ENCODE measurements around the gene DGCR6L. TPM values are rescaled to one million over a fixed set of nuclear protein-coding genes. Genes with fewer than 3 reads are reported as not detected.
A peak's percentile ranks its signal among the peaks of the same experiment; 100 is the strongest.
"Not testable (repeated sequence)": the region's sequence is repeated elsewhere in the genome, so short reads cannot be mapped to it uniquely, and the experiment has no call there.

Gene DGCR6L
- total and polyA plus RNA-seq, 2 of the 4 experiments (the other 2 are of a cell fraction), result 65.4 to 80.4 TPM

GRCh38 chr22:20310773-20311172, 9.1 kb downstream of the DGCR6L start:
- H4K5ac ChIP-seq (ENCODE audit: low read depth, low read length); H2AFZ ChIP-seq (replicated peaks; ENCODE audit: low read length, poor library complexity); H3K9me1 ChIP-seq (ENCODE audit: insufficient read depth, low read length); dilution Hi-C loops (cut with HindIII; ENCODE audit: low sequenced_read_pairs, unreplicated experiment); H2AK9ac ChIP-seq (replicated peaks; ENCODE audit: low read depth, low read length, poor library complexity); H2BK15ac ChIP-seq (ENCODE audit: low read depth, low read length); H3K36me3 ChIP-seq (ENCODE audit: control insufficient read depth, insufficient read depth, low read length); H3K4me3 ChIP-seq (ENCODE audit: insufficient read depth, low read depth, low read length); DNase-seq; H4K20me1 ChIP-seq (ENCODE audit: insufficient read depth, low read length); H3K4me2 ChIP-seq (ENCODE audit: low read depth, low read length); H3K27me3 ChIP-seq (ENCODE audit: control insufficient read depth, insufficient read depth, low read length); intact Hi-C loops (cut with micrococcal nuclease); H3K9ac ChIP-seq (ENCODE audit: low read depth, low read length); H2BK20ac ChIP-seq (ENCODE audit: low read depth, low read length); H3K14ac ChIP-seq (replicated peaks; ENCODE audit: low read depth, low read length); H3K56ac ChIP-seq (ENCODE audit: extremely low read depth, insufficient read depth, low read length); H3K9me3 ChIP-seq (ENCODE audit: control insufficient read depth, insufficient read depth, low read length); in situ Hi-C loops (cut with MboI; ENCODE audit: low sequenced_read_pairs); H3K4me1 ChIP-seq (ENCODE audit: control insufficient read depth, insufficient read depth, low read length); BruUV-seq (replicated peaks); CTCF ChIA-PET; H2AK5ac ChIP-seq (ENCODE audit: low read depth, low read length); H3K23ac ChIP-seq (ENCODE audit: low read depth, low read length); H3K79me1 ChIP-seq (ENCODE audit: low read depth in 1 of 2, low read length in 2 of 2): not testable (repeated sequence)
- Histone ChIP-seq H4K91ac (ENCODE audit: insufficient read depth, low read depth, low read length) (0 out of 2 replicates have a peak overlapping the region, but pooled peaks have one; percentile 55), H2BK5ac (ENCODE audit: low read depth, low read length, poor library complexity, severe bottlenecking) (peak overlapping the region; percentile 67), H2BK120ac (ENCODE audit: low read depth, low read length) (peak overlapping the region; percentile 40), H3K4ac (ENCODE audit: low read depth, low read length) (peak overlapping the region; percentile 56; the same call in 1 of the 2 replicates), H3K27ac (ENCODE audit: insufficient read depth, low read length) (peak overlapping the region; percentile 73), H3K18ac (ENCODE audit: low read depth, low read length) (peak overlapping the region; percentile 57; the same call in 1 of the 2 replicates), H4K8ac (ENCODE audit: low read depth in 2 of 2, low read length in 2 of 2) (0 out of 4 replicates have a peak overlapping the region, but pooled peaks of 1 of the 2 experiments have one; percentile 5)
- POLR2A ChIA-PET (ENCODE audit: unreplicated experiment), result interaction anchor here (1.1 kb wide), 1 partner anchor 9 kb away, joined by 6 read pairs; the partner anchor contains the start of gene DGCR6L
- peak; percentile 69; the same call in 1 of the 2 replicates for ATAC-seq (ENCODE audit: low read depth)
- WGBS, 2 experiments (ENCODE audit: extremely low coverage in 2 of 2, insufficient read length in 1 of 2), result 75% methylated on average over 3 of the region's 6 CpGs; no CpG with 5 or more reads in 1 of the 2 experiments

GRCh38 chr22:20310180-20310579, 9.7 kb downstream of the DGCR6L start:
- CTCF ChIA-PET; H3K27me3 ChIP-seq (ENCODE audit: control insufficient read depth, insufficient read depth, low read length); DNase-seq; H3K4me1 ChIP-seq (ENCODE audit: control insufficient read depth, insufficient read depth, low read length); H4K8ac ChIP-seq (ENCODE audit: low read depth in 2 of 2, low read length in 2 of 2); H2BK20ac ChIP-seq (ENCODE audit: low read depth, low read length); H3K56ac ChIP-seq (ENCODE audit: extremely low read depth, insufficient read depth, low read length); H3K14ac ChIP-seq (replicated peaks; ENCODE audit: low read depth, low read length); H2AFZ ChIP-seq (replicated peaks; ENCODE audit: low read length, poor library complexity); H3K9me3 ChIP-seq (ENCODE audit: control insufficient read depth, insufficient read depth, low read length); H3K9me1 ChIP-seq (ENCODE audit: insufficient read depth, low read length); H3K4me3 ChIP-seq (ENCODE audit: insufficient read depth, low read depth, low read length); H2BK15ac ChIP-seq (ENCODE audit: low read depth, low read length); H3K79me1 ChIP-seq (ENCODE audit: low read depth in 1 of 2, low read length in 2 of 2); H2AK9ac ChIP-seq (replicated peaks; ENCODE audit: low read depth, low read length, poor library complexity); H3K36me3 ChIP-seq (ENCODE audit: control insufficient read depth, insufficient read depth, low read length); dilution Hi-C loops (cut with HindIII; ENCODE audit: low sequenced_read_pairs, unreplicated experiment); H3K9ac ChIP-seq (ENCODE audit: low read depth, low read length); H3K23ac ChIP-seq (ENCODE audit: low read depth, low read length); in situ Hi-C loops (cut with MboI; ENCODE audit: low sequenced_read_pairs); BruUV-seq (replicated peaks); intact Hi-C loops (cut with micrococcal nuclease); H4K20me1 ChIP-seq (ENCODE audit: insufficient read depth, low read length): not testable (repeated sequence)
- Histone ChIP-seq H4K5ac (ENCODE audit: low read depth, low read length) (peak overlapping the region; percentile 93), H2AK5ac (ENCODE audit: low read depth, low read length) (peak overlapping the region; percentile 39; the same call in 1 of the 2 replicates), H3K27ac (ENCODE audit: insufficient read depth, low read length) (peak overlapping the region; percentile 96), H3K4me2 (ENCODE audit: low read depth, low read length) (peak overlapping the region; percentile 76), H3K18ac (ENCODE audit: low read depth, low read length) (peak overlapping the region; percentile 81; the same call in 1 of the 2 replicates), H2BK120ac (ENCODE audit: low read depth, low read length) (peak overlapping the region; percentile 64; the same call in 1 of the 2 replicates), H3K4ac (ENCODE audit: low read depth, low read length) (peak overlapping the region; percentile 61), H4K91ac (ENCODE audit: insufficient read depth, low read depth, low read length) (peak overlapping the region; percentile 68; the same call in 1 of the 2 replicates), H2BK5ac (ENCODE audit: low read depth, low read length, poor library complexity, severe bottlenecking) (peak overlapping the region; percentile 91)
- ATAC-seq (ENCODE audit: low read depth), result peak; percentile 87
- POLR2A ChIA-PET (ENCODE audit: unreplicated experiment), result interaction anchor here (1.1 kb wide), 1 partner anchor 10 kb away, joined by 6 read pairs; the partner anchor contains the start of gene DGCR6L
- no CpG with 5 or more reads among the region's 7 CpGs for WGBS, 2 experiments (ENCODE audit: extremely low coverage in 2 of 2, insufficient read length in 1 of 2)
